K562 (cell line): ENCODE results near the gene CDK5R1. TPM values are rescaled to one million over a fixed set of nuclear protein-coding genes. Genes with fewer than 3 reads are reported as not detected.

Experiments used
- ATAC-seq: fragments of 200-7000 bp; cut with Tn5 transposase; 3 replicates; pipeline ENCODE4 v1.9.1; 2020; ENCODE audit warnings: moderate library complexity
- BruUV-seq: library from RNA; stranded (reverse); fragments of 400-500 nt; replicated peaks from 2 replicates; lab custom pipeline; 2021; lab: Mats Ljungman, UMichigan
- CTCF ChIA-PET: fragments of 300-600 bp; formaldehyde crosslinking; extraction: SDS; loops from one replicate; lab custom pipeline; 2021; ENCODE audit warnings: low intra/inter-chr PET ratio; lab: Yijun Ruan, JAX
- POLR2A ChIA-PET: fragments of 300-600, 350-650 bp; sonication (Branson Sonifier 250); formaldehyde crosslinking; extraction: SDS; loops from one replicate; lab custom pipeline; 2021; ENCODE audit warnings: antibody characterized with exemption, inconsistent platforms; lab: Yijun Ruan, JAX
- DNase-seq, 4 experiments: peaks; one replicate each; pipeline versions ENCODE4 v3.0.0 to v3.0.0-alpha.2; 2011 to 2018; ENCODE audit warnings: low spot score in 3 of 4, mixed read lengths in 3 of 4; ENCODE audit errors: extremely low read depth in 1 of 4
- FAIRE-seq: peaks from 2 replicates; lab custom pipeline; 2011; peaks lifted over from hg19 to GRCh38; lab: Jason Lieb, UNC
- H2AFZ ChIP-seq: 2 replicates; pipeline ENCODE4 v1.6.0; 2011; ENCODE audit warnings: low read depth, low read length, control low read depth, inconsistent platforms
- H3K27ac ChIP-seq: fragments of 200-600 bp; 3 replicates; pipeline ENCODE4 v1.8.0; 2011; ENCODE audit warnings: low read depth, mild to moderate bottlenecking, control low read depth, inconsistent platforms, low read length, moderate library complexity, mixed read lengths; ENCODE audit errors: extremely low read depth
- H3K27me3 ChIP-seq, 2 experiments: fragments of 300-600 bp in 1 of 2; 2 replicates in 1 of 2; 3 replicates in 1 of 2; pipeline versions ENCODE4 v1.6.0 to v1.8.0; 2011; ENCODE audit warnings: inconsistent platforms in 2 of 2, low read length in 2 of 2, mild to moderate bottlenecking in 1 of 2, mixed read lengths in 1 of 2, moderate library complexity in 1 of 2; ENCODE audit not compliant: control insufficient read depth in 2 of 2, insufficient read depth in 2 of 2
- H3K36me3 ChIP-seq: fragments of 300-600 bp; 3 replicates; pipeline ENCODE4 v1.8.0; 2011; ENCODE audit warnings: mild to moderate bottlenecking, low read length, inconsistent platforms; ENCODE audit not compliant: control insufficient read depth, insufficient read depth
- H3K4me1 ChIP-seq, 2 experiments: fragments of 200-600 bp in 1 of 2; replicated peaks in 1 of 2; 2 replicates in 1 of 2; 3 replicates in 1 of 2; pipeline versions ENCODE4 v1.5.1 to v1.8.0; 2011; ENCODE audit warnings: inconsistent platforms in 2 of 2, low read length in 2 of 2, mild to moderate bottlenecking in 1 of 2, mixed read lengths in 1 of 2, moderate library complexity in 1 of 2; ENCODE audit not compliant: control insufficient read depth in 2 of 2, insufficient read depth in 2 of 2
- H3K4me2 ChIP-seq: 2 replicates; pipeline ENCODE4 v1.6.1; 2011; ENCODE audit warnings: low read length, control low read depth, inconsistent platforms, mixed read lengths; ENCODE audit not compliant: insufficient read depth
- H3K4me3 ChIP-seq: fragments of 200-600 bp; sonication (generic), shearing (Covaris generic); 2 replicates; pipeline ENCODE4 v1.5.1; 2016; ENCODE audit warnings: control low read depth, inconsistent platforms
- H3K79me2 ChIP-seq: fragments of 200-600 bp; 3 replicates; pipeline ENCODE4 v1.8.0; 2011; ENCODE audit warnings: low read length, inconsistent platforms; ENCODE audit not compliant: control insufficient read depth, insufficient read depth
- H3K9ac ChIP-seq, 2 experiments: 2 replicates each; pipeline versions ENCODE4 v1.6.0 to v1.6.1; 2011; ENCODE audit warnings: low read depth in 2 of 2, low read length in 2 of 2, control low read depth in 1 of 2, inconsistent platforms in 1 of 2, mild to moderate bottlenecking in 1 of 2, mixed read lengths in 1 of 2; ENCODE audit not compliant: insufficient read depth in 1 of 2
- H3K9me1 ChIP-seq: one replicate; pipeline ENCODE4 v1.6.0; 2011; ENCODE audit warnings: inconsistent platforms, mild to moderate bottlenecking, low read length, moderate library complexity; ENCODE audit not compliant: control insufficient read depth, insufficient read depth
- H3K9me3 ChIP-seq: replicated peaks from 2 replicates; pipeline ENCODE4 v1.5.1; 2011; ENCODE audit warnings: low read depth, low read length, inconsistent platforms; ENCODE audit not compliant: control insufficient read depth, insufficient read depth
- H4K20me1 ChIP-seq: replicated peaks from 2 replicates; pipeline ENCODE4 v1.6.1; 2011; ENCODE audit warnings: low read length, inconsistent platforms, mixed read lengths; ENCODE audit not compliant: control insufficient read depth, insufficient read depth
- BDP1 ChIP-seq: IDR thresholded peaks from 3 replicates; pipeline ENCODE4 v1.6.1; 2011; ENCODE audit not compliant: insufficient read length, insufficient read depth
- CBX8 ChIP-seq: fragments of 200-600 bp; sonication (generic); IDR thresholded peaks from 2 replicates; pipeline ENCODE4 v1.6.1; 2012; ENCODE audit warnings: borderline replicate concordance, mixed run types, low read depth, mild to moderate bottlenecking, moderate library complexity, mixed read lengths, low read length, control low read depth, inconsistent platforms; ENCODE audit not compliant: poor library complexity, severe bottlenecking; ENCODE audit errors: extremely low read depth
- L3MBTL2 ChIP-seq: fragments of 450-650 bp; IDR thresholded peaks from 2 replicates; pipeline ENCODE4 v1.6.1; 2016; ENCODE audit warnings: mild to moderate bottlenecking, moderate library complexity
- POLR2A ChIP-seq: fragments of 450-650 bp; conservative IDR thresholded peaks from 2 replicates; pipeline ENCODE4 v1.6.1; 2016
- SAFB ChIP-seq: fragments of 200-400 bp; formaldehyde crosslinking; IDR thresholded peaks from 2 replicates; pipeline ENCODE4 v1.6.1; 2017; ENCODE audit warnings: low read depth, low read length, borderline replicate concordance
- ZFX ChIP-seq: sonication (generic); formaldehyde crosslinking; IDR thresholded peaks from 2 replicates; pipeline ENCODE4 v1.8.0; 2022; ENCODE audit warnings: mild to moderate bottlenecking, missing genetic modification reagents, moderate library complexity
- ZNF408 ChIP-seq: fragments of 250-450 bp; sonication (Bioruptor Pico); IDR thresholded peaks from 2 replicates; pipeline ENCODE4 v1.4.0; 2020; ENCODE audit warnings: low read depth, mild to moderate bottlenecking, moderate library complexity
- ZNF75A ChIP-seq: fragments of 450-650 bp; formaldehyde crosslinking; IDR thresholded peaks from 2 replicates; pipeline ENCODE4 v1.4.0; 2020; ENCODE audit warnings: mild to moderate bottlenecking
- ZNF77 ChIP-seq: fragments of 250-450 bp; sonication (Bioruptor Pico); IDR thresholded peaks from 2 replicates; pipeline ENCODE4 v1.5.0; 2020
- WGBS: fragments of 100-300 bp; shearing (Covaris generic); methylation state at CpG from one replicate; pipeline ENCODE4 v1.1.6; 2016; ENCODE audit warnings: low coverage, mixed read lengths; ENCODE audit not compliant: insufficient coverage; ENCODE audit errors: missing lambda C conversion rate; 5-methylcytosine and 5-hydroxymethylcytosine counted together
- in situ Hi-C: fragments of 300-500 bp; cut with MboI; formaldehyde crosslinking; loops from 4 replicates; pipeline ENCODE4 v1.15.0; 2018; ENCODE audit warnings: inconsistent platforms, mixed read lengths
- intact Hi-C: fragments of 100-400 bp; cut with micrococcal nuclease; formaldehyde crosslinking; loops from 2 replicates; pipeline ENCODE4 v1.14.2; 2022
- polyA plus RNA-seq, 8 experiments: library from polyadenylated mRNA; depleted of rRNA in 4 of 8; stranded (reverse) in 5 of 8; unstranded in 3 of 8; fragments of >200 nt; fragmentation: Nextera tagmentation in 2 of 8; fragmentation: Illumina TruSeq in 1 of 8; extraction: Ambion mirVana in 2 of 8; extraction: Trizol in 1 of 8; gene quantifications; 2 replicates each; pipeline versions ENCODE4 v1.2.1 to v1.2.3, GENCODE V29; 2011 to 2014; ENCODE audit warnings: inconsistent platforms in 1 of 8, missing spikeins in 1 of 8
- total RNA-seq, 7 experiments: library from RNA; depleted of rRNA in 6 of 7; stranded (reverse); fragments of >200 nt in 6 of 7; fragmentation: Illumina TruSeq in 2 of 7; extraction: Trizol in 2 of 7; gene quantifications; 2 replicates each; pipeline versions ENCODE4 v1.2.1 to v1.2.3, GENCODE V29; 2011 to 2021; ENCODE audit warnings: low replicate concordance in 1 of 7
- TF ChIP-seq, protein P1 (sequence below), 2 experiments: fragments of 450-650 bp; formaldehyde crosslinking in 1 of 2; IDR thresholded peaks; 2 replicates each; pipeline versions ENCODE4 v1.4.0 to v1.6.1; 2014 to 2020; ENCODE audit warnings: mild to moderate bottlenecking in 2 of 2, borderline replicate concordance in 1 of 2, low read depth in 1 of 2
- TF ChIP-seq, protein P2 (sequence below), 3 experiments: IDR thresholded peaks in 2 of 3; conservative IDR thresholded peaks in 1 of 3; 2 replicates each; pipeline ENCODE4 v1.5.1; 2011 to 2012; ENCODE audit warnings: low read length in 3 of 3, mild to moderate bottlenecking in 3 of 3, control low read depth in 2 of 3, improper control_type of control experiment in 1 of 3, inconsistent platforms in 1 of 3, low read depth in 1 of 3, mixed read lengths in 1 of 3, moderate library complexity in 1 of 3; ENCODE audit not compliant: insufficient read depth in 2 of 3

CDK5R1 gene
- total and polyA plus RNA-seq, 9 of the 15 experiments (the other 6 are each of a cell fraction or from before 2014, with no cell fraction given), result 0.10 to 4.8 (median 2.3) TPM

DNA sequence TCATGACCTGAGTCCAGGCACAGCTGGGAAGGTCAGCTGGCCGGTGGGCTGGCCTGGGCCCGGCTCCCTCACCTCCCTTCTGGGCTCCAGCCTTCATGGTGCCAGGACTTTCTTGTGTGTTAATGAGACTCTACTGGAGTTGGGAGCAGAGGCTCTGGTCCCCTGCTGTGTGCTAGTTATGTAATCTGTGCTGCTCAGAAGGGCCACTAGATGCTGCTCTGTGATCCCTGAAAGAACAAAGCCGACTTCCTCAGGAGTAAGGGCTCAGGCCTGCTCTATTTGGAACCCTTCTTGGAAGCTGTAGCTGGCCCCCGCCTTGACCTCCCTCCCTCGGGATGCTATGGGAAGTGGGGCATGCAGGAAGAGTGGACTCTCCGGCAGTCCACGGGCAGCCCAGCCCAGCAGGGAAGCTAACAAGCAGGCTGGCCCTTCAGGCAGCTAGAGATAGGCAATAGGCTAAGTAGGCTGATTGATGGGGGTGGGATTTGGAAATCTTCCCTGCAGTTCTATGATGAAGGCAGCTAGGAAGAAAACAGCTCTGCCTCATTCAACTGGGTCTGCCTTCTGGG is 3.3 kb upstream of the CDK5R1 start:
- Histone ChIP-seq H2AFZ (no peak overlapping the region), H3K4me3 (no peak overlapping the region), H3K27ac (no peak overlapping the region), H3K27me3 (no peaks in the 10 kb centered on the region), H3K4me1 (peaks cover 9 to 31% of the 10 kb centered on the region in 2 experiments; a peak in 4 of 5 replicates), H3K4me2 (no peak overlapping the region), H3K9ac (peak overlapping the region in 1 of 2 experiments; percentile 61; a peak in 2 of 4 replicates), H3K36me3 (peaks cover 57% of the 10 kb centered on the region), H3K9me3 (no peaks in the 10 kb centered on the region), H4K20me1 (peaks cover 8% of the 10 kb centered on the region; the same call in 1 of the 2 replicates), H3K9me1 (no peaks in the 10 kb centered on the region), H3K79me2 (peaks cover 11% of the 10 kb centered on the region; the same call in 2 of the 3 replicates)
- FAIRE-seq (peak; percentile 92), DNase-seq (peak in 3 of 4 experiments; percentile 23 to 71 (median 66)), ATAC-seq (peak; percentile 78)
- WGBS, result 29% methylated on average over 7 of the region's 7 CpGs
- BruUV-seq, result no TSS peak
- in situ Hi-C loops, result no loop called here
- ChIA-PET POLR2A (interaction anchor here (0.8 to 3.5 kb wide), 4 partner anchors 10 to 288 kb away, joined by 3 to 15 read pairs (median 6); no protein-coding TSS in a partner anchor), CTCF (interaction anchor here (0.9 to 1.8 kb wide), 2 partner anchors 272 to 514 kb away, joined by 3 to 9 read pairs; no protein-coding TSS in a partner anchor)
- intact Hi-C loops, result loop anchor here (1.0 to 10.0 kb wide), 2 partner anchors 171 to 272 kb away; no protein-coding TSS in a partner anchor
- peak; percentile 71; the same call in 1 of the 2 replicates for TF ChIP-seq POLR2A
- no peak for TF ChIP-seq SAFB
- TF ChIP-seq ZNF408 (CRISPR knock-in tag), result no peak
- TF ChIP-seq ZNF75A, result no peak
- TF ChIP-seq, protein P1, sequence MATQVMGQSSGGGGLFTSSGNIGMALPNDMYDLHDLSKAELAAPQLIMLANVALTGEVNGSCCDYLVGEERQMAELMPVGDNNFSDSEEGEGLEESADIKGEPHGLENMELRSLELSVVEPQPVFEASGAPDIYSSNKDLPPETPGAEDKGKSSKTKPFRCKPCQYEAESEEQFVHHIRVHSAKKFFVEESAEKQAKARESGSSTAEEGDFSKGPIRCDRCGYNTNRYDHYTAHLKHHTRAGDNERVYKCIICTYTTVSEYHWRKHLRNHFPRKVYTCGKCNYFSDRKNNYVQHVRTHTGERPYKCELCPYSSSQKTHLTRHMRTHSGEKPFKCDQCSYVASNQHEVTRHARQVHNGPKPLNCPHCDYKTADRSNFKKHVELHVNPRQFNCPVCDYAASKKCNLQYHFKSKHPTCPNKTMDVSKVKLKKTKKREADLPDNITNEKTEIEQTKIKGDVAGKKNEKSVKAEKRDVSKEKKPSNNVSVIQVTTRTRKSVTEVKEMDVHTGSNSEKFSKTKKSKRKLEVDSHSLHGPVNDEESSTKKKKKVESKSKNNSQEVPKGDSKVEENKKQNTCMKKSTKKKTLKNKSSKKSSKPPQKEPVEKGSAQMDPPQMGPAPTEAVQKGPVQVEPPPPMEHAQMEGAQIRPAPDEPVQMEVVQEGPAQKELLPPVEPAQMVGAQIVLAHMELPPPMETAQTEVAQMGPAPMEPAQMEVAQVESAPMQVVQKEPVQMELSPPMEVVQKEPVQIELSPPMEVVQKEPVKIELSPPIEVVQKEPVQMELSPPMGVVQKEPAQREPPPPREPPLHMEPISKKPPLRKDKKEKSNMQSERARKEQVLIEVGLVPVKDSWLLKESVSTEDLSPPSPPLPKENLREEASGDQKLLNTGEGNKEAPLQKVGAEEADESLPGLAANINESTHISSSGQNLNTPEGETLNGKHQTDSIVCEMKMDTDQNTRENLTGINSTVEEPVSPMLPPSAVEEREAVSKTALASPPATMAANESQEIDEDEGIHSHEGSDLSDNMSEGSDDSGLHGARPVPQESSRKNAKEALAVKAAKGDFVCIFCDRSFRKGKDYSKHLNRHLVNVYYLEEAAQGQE (IDR thresholded peaks at IDR 0.05; ENCODE audit: borderline replicate concordance), result peak; percentile 39; the same call in 1 of the 2 replicates
- TF ChIP-seq, protein P1 (CRISPR knock-in tag; IDR thresholded peaks at IDR 0.05; ENCODE audit: low read depth), result no peak
- no peak for TF ChIP-seq CBX8
- TF ChIP-seq ZFX (CRISPR knock-in tag), result 0 out of 2 replicates have a peak, but pooled peaks have one; percentile 12
- TF ChIP-seq L3MBTL2, result no peak
- TF ChIP-seq, protein P2, sequence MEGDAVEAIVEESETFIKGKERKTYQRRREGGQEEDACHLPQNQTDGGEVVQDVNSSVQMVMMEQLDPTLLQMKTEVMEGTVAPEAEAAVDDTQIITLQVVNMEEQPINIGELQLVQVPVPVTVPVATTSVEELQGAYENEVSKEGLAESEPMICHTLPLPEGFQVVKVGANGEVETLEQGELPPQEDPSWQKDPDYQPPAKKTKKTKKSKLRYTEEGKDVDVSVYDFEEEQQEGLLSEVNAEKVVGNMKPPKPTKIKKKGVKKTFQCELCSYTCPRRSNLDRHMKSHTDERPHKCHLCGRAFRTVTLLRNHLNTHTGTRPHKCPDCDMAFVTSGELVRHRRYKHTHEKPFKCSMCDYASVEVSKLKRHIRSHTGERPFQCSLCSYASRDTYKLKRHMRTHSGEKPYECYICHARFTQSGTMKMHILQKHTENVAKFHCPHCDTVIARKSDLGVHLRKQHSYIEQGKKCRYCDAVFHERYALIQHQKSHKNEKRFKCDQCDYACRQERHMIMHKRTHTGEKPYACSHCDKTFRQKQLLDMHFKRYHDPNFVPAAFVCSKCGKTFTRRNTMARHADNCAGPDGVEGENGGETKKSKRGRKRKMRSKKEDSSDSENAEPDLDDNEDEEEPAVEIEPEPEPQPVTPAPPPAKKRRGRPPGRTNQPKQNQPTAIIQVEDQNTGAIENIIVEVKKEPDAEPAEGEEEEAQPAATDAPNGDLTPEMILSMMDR (IDR thresholded peaks at IDR 0.05 in 2 of 3, conservative IDR thresholded peaks at IDR 0.05 in 1 of 3; ENCODE audit: insufficient read depth in 2 of 3, low read depth in 1 of 3, low read length in 3 of 3), result peak; percentile 70 to 74 (median 73)
- TF ChIP-seq ZNF77 (CRISPR knock-in tag), result no peak
- TF ChIP-seq BDP1, result no peak
